ENCODE data around the gene LCE7A. TPM values are rescaled to one million over a fixed set of nuclear protein-coding genes. Genes with fewer than 3 reads are reported as not detected.

LCE7A gene, protein sequence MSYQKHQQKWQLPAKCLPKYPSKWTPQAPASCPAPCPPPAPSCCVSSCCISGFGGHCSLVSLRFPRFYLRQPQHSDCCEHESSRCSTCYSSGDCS
- not detected in 5 replicates for total RNA-seq (2022; extraction: Qiagen RNA extraction)

GRCh38 chr1:152859696-152860095 lies at the start of gene LCE7A:
Gene LCE7A, plus strand, starts transcription at chr1:152859996. Its CDS starts 702 bp downstream, at chr1:152860698.

DNA sequence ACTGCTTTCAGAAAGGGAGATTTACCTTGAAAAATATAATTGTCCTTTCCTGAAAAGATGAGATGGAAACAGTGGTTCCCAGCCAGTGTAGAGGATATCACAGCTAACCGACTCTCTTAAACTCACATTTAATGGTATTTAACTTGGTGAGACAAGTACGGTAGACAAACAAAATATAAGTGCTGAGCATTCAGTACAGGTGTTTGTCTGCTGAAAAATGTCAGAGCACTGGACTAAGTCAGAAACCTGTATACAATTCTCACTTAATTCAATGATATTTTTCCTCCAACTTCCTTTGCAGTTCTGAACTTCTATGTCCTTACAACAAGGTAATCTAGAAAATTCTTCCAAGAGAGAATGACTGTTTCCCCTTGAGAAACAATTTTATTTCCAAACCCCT lies 48.1 kb upstream of the LCE7A start, which contains the start of gene LCE1B:
LCE1B (plus strand) TSS at position 301 of the 400 bp plus-strand sequence. CDS start 476 bp downstream, outside the sequence.

GRCh38 chr1:152827173-152827572 lies 32.6 kb upstream of the LCE7A start, which contains the start of gene LCE1A:
Gene LCE1A, plus strand, starts transcription at chr1:152827473. Its CDS starts 0 bp downstream, at chr1:152827473.

DNA sequence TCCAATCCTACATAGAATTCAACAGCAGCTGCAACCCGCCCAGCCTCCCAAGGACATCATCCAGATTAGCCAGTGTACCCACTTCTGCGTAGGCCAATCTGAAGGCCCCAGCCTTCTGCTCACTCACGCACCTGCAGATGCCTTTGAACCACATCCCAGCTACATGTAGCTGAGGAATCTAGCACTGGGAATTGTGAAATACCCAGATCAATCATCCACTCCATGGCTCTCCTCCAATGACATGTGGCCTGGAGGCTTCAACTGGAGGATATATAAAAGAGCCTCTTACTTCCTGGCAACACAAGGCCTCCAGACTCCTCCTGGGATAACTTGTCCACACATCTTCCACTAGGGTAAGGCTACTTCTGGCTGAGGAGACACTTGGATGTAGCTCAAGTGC lies 17.2 kb upstream of the LCE7A start, which contains the start of gene LCE6A:
LCE6A (plus strand) TSS at position 301 of the 400 bp plus-strand sequence. CDS start 665 bp downstream, outside the sequence.

GRCh38 chr1:152878042-152878441 lies 18.2 kb downstream of the LCE7A start, which contains the start of gene SMCP:
Gene SMCP, plus strand, starts transcription at chr1:152878322. Its CDS starts 6,101 bp downstream, at chr1:152884423.

DNA sequence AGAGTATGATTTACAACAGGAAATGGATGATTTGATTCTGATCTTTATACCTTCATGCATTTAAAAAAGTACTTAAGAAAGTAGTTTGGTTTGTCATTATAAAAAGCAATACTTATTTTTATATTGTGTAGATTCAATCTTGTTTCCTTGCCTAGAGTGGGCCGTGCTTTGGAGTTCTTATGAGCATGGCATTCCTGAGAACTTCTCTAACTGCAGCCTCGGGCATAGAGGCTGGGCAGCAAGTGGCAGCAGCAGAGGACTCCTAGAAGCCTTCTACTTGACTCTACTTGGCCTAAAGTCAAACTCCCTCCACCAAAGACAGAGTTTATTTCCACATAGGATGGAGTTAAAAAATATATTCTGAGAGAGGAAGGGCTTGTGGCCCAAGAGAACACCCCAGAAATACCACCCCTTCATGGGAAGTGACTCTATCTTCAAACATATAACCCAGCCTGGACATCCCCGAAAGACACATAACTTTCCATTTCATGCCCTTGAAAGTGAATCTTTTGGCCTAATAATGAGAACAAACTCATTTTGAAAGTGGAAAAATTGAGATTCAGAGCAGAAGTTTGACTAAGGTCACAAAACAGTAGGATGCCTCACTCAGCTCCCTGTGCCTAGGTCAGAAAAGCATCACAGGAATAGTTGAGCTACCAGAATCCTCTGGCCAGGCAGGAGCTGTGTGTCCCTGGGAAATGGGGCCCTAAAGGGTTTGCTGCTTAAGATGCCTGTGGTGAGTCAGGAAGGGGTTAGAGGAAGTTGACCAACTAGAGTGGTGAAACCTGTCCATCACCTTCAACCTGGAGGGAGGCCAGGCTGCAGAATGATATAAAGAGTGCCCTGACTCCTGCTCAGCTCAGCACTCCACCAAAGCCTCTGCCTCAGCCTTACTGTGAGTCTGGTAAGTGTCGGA lies 48.1 kb downstream of the LCE7A start, which contains the start of gene IVL:
IVL (plus strand) TSS at position 861 of the 916 bp plus-strand sequence. CDS start 1,252 bp downstream, outside the sequence.

Other genes with a start within 250 kb of the LCE7A start
- not detected in 5 replicates for gene LCE3B, start 246.2 kb upstream of the LCE7A start, total RNA-seq (2022; extraction: Qiagen RNA extraction)
- gene LCE3A, start 236.9 kb upstream of the LCE7A start, total RNA-seq (2022; extraction: Qiagen RNA extraction) = not detected in 5 replicates
- gene LCE2D, start 196.6 kb upstream of the LCE7A start, total RNA-seq (2022; extraction: Qiagen RNA extraction) = not detected in 5 replicates
- not detected in 5 replicates for gene LCE2C, start 184.7 kb upstream of the LCE7A start, total RNA-seq (2022; extraction: Qiagen RNA extraction)
- not detected in 5 replicates for gene LCE2B, start 173.9 kb upstream of the LCE7A start, total RNA-seq (2022; extraction: Qiagen RNA extraction)
- gene LCE2A, start 161.7 kb upstream of the LCE7A start, total RNA-seq (2022; extraction: Qiagen RNA extraction) = not detected in 5 replicates
- gene LCE4A, start 151.8 kb upstream of the LCE7A start, total RNA-seq (2022; extraction: Qiagen RNA extraction) = not detected in 5 replicates
- not detected in 5 replicates for gene KPRP, start 102.0 kb upstream of the LCE7A start, total RNA-seq (2022; extraction: Qiagen RNA extraction)
- not detected in 5 replicates for gene LCE1F, start 84.9 kb upstream of the LCE7A start, total RNA-seq (2022; extraction: Qiagen RNA extraction)
- 0.31 TPM in 1 of 5 replicates, not detected in the others for gene LCE1E, start 73.7 kb upstream of the LCE7A start, total RNA-seq (2022; extraction: Qiagen RNA extraction)
- gene LCE1D, start 63.3 kb upstream of the LCE7A start, total RNA-seq (2022; extraction: Qiagen RNA extraction) = not detected in 5 replicates
- gene LCE1C, start 53.3 kb upstream of the LCE7A start, total RNA-seq (2022; extraction: Qiagen RNA extraction) = not detected in 5 replicates
- 0.07 TPM in 1 of 5 replicates, not detected in the others for gene LCE1B, start 48.0 kb upstream of the LCE7A start, total RNA-seq (2022; extraction: Qiagen RNA extraction)
- not detected in 5 replicates for gene LCE1A, start 32.5 kb upstream of the LCE7A start, total RNA-seq (2022; extraction: Qiagen RNA extraction)
- gene LCE6A, start 17.1 kb upstream of the LCE7A start, total RNA-seq (2022; extraction: Qiagen RNA extraction) = not detected in 5 replicates
- not detected in 5 replicates for gene SMCP, start 18.3 kb downstream of the LCE7A start, total RNA-seq (2022; extraction: Qiagen RNA extraction)
- 0.03 to 0.06 TPM in 2 of 5 replicates, not detected in the others for gene IVL, start 48.5 kb downstream of the LCE7A start, total RNA-seq (2022; extraction: Qiagen RNA extraction)
- not detected in 5 replicates for gene SPRR5, start 87.2 kb downstream of the LCE7A start, total RNA-seq (2022; extraction: Qiagen RNA extraction)
- not detected in 5 replicates for gene SPRR4, start 110.7 kb downstream of the LCE7A start, total RNA-seq (2022; extraction: Qiagen RNA extraction)
- gene SPRR1A, start 124.1 kb downstream of the LCE7A start, total RNA-seq (2022; extraction: Qiagen RNA extraction) = not detected in 5 replicates
- not detected in 5 replicates for gene SPRR3, start 141.8 kb downstream of the LCE7A start, total RNA-seq (2022; extraction: Qiagen RNA extraction)
- not detected in 5 replicates for gene SPRR1B, start 171.2 kb downstream of the LCE7A start, total RNA-seq (2022; extraction: Qiagen RNA extraction)
- gene SPRR2D, start 181.1 kb downstream of the LCE7A start, total RNA-seq (2022; extraction: Qiagen RNA extraction) = 0.21 TPM in 1 of 5 replicates, not detected in the others
- gene SPRR2A, start 197.5 kb downstream of the LCE7A start, total RNA-seq (2022; extraction: Qiagen RNA extraction) = not detected in 5 replicates
- not detected in 5 replicates for gene SPRR2B, start 211.6 kb downstream of the LCE7A start, total RNA-seq (2022; extraction: Qiagen RNA extraction)
- gene SPRR2E, start 234.5 kb downstream of the LCE7A start, total RNA-seq (2022; extraction: Qiagen RNA extraction) = not detected in 5 replicates